NCI-H524 (cell line): Measurements from ENCODE around the gene FAM72A.
"Not testable (repeated sequence)": the region's sequence is repeated elsewhere in the genome, so short reads cannot be mapped to it uniquely, and the experiment has no call there.

Experiments used
- DNase-seq, 2 experiments: peaks; one replicate each; lab custom pipeline; 2025; lab: John Stamatoyannopoulos, UW

Gene FAM72A

GRCh38 chr1:206215600-206216392, 13.2 kb upstream of the FAM72A start:
- not testable (repeated sequence) for DNase-seq

GRCh38 chr1:206210802-206211201, 8.2 kb upstream of the FAM72A start:
- DNase-seq: not testable (repeated sequence)

GRCh38 chr1:206205569-206205968, 2.9 kb upstream of the FAM72A start:
- not testable (repeated sequence) for DNase-seq

- not testable (repeated sequence) for DNase-seq
Observed at GRCh38 chr1:206204871-206205270, 2.2 kb upstream of the FAM72A start.

GRCh38 chr1:206204159-206204511, 1.5 kb upstream of the FAM72A start:
- DNase-seq: not testable (repeated sequence)

GRCh38 chr1:206203364-206204158, 922 bp upstream of the FAM72A start, which contains the start of gene SRGAP2:
Gene SRGAP2, plus strand, starts transcription at chr1:206203541. Its CDS starts 2,430 bp downstream, at chr1:206205971.
- DNase-seq: peak; percentile 44 to 55

GRCh38 chr1:206196748-206197424, 5.8 kb downstream of the FAM72A start:
- not testable (repeated sequence) for DNase-seq

- not testable (repeated sequence) for DNase-seq
Observed at GRCh38 chr1:206195182-206195581, 7.5 kb downstream of the FAM72A start.

GRCh38 chr1:206186826-206187225, 15.8 kb downstream of the FAM72A start:
- DNase-seq: not testable (repeated sequence)

- not testable (repeated sequence) for DNase-seq
Observed at GRCh38 chr1:206185778-206186177, 16.9 kb downstream of the FAM72A start.

- DNase-seq: not testable (repeated sequence)
Observed at GRCh38 chr1:206183788-206184187, 18.9 kb downstream of the FAM72A start.

GRCh38 chr1:206182368-206183317, 20.0 kb downstream of the FAM72A start:
- DNase-seq: not testable (repeated sequence)

- DNase-seq: not testable (repeated sequence)
Observed at GRCh38 chr1:206179666-206180065, 23.0 kb downstream of the FAM72A start.

- not testable (repeated sequence) for DNase-seq
Observed at GRCh38 chr1:206178061-206178989, 24.3 kb downstream of the FAM72A start.

GRCh38 chr1:206176114-206176502, 26.5 kb downstream of the FAM72A start:
- not testable (repeated sequence) for DNase-seq

GRCh38 chr1:206175459-206176113, 27.1 kb downstream of the FAM72A start:
- DNase-seq: peak in 1 of 2 experiments; percentile 47

GRCh38 chr1:206174182-206174868, 28.3 kb downstream of the FAM72A start:
- DNase-seq: peak in 1 of 2 experiments; percentile 24

GRCh38 chr1:206173110-206173719, 29.4 kb downstream of the FAM72A start:
- DNase-seq: not testable (repeated sequence)
